ENCODE data around the gene DRD1. TPM values are rescaled to one million over a fixed set of nuclear protein-coding genes. Genes with fewer than 3 reads are reported as not detected.

Gene DRD1
- total and polyA plus RNA-seq, 8 donors: 0.09 to 0.37 (median 0.15) TPM

- Histone ChIP-seq H3K27ac (no peak overlapping the region), H3K4me3 (no peak overlapping the region), H3K4me1 (no peaks in the 10 kb centered on the region), H3K9me3 (no peaks in the 10 kb centered on the region), H3K36me3 (no peaks in the 10 kb centered on the region), H3K27me3 (no peaks in the 10 kb centered on the region)
- TF ChIP-seq CTCF (IDR thresholded peaks at IDR 0.05): no peak
- ATAC-seq (no peak), DNase-seq (no peak)
- intact Hi-C loops (cut with DNase I): no loop called here
Measured at GRCh38 chr5:175464942-175465233, 20.9 kb upstream of the DRD1 start.

DNA sequence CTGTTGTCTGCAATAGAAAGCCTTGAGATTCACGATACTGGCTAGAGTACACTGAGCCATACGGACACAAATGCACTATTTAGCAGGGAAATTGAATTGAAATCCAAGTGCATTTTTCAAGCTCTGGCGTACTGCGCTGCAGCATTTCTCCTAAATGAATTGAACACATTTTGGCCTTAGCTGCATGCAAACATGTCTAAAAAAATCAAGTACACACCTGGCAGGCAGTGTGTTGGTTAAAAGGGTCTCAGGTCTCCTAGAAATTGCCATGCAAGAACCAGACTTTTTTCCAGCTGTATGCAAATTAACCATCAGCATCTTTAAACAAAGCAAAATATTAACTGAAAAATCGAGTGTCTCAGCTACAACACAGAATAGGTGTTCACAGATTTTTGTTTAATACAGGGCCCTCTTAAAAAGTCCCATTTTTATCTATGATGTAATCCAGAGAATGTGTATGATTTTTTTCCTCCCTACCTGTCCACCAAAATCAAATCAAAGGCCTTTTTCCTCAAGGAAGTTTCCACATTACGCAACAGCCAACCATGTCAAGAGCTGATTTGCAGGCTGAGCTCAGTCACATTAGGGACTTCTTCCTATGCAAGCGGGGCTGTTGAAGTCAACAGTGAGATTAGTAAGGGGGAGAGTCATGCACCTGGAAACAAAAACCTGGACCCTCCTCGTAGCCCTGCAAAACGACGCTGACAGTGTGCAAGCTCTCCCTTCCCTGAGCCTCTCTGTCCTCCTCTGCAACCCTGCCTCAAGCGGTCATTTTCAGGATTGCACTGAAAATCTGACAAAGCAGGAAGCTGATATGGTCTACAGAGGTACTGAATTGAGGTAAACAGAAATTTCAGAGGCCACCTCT is 20.3 kb upstream of the DRD1 start:
- peak in 1 of 4 donors; percentile 46 for DNase-seq
- no peak overlapping the region for H3K27ac ChIP-seq
- no peaks in the 10 kb centered on the region for H3K36me3 ChIP-seq
- H3K4me1 ChIP-seq: no peaks in the 10 kb centered on the region
- peak; percentile 91 for ATAC-seq
- H3K4me3 ChIP-seq: no peak overlapping the region
- no peaks in the 10 kb centered on the region for H3K27me3 ChIP-seq
- intact Hi-C loops (cut with DNase I): no loop called here
- TF ChIP-seq CTCF (IDR thresholded peaks at IDR 0.05): peak; percentile 52 to 61
- H3K9me3 ChIP-seq: no peaks in the 10 kb centered on the region

GRCh38 chr5:175463641-175464040 is 19.7 kb upstream of the DRD1 start:
- DNase-seq (no peak), ATAC-seq (no peak)
- Histone ChIP-seq H3K27me3 (peaks cover 0 to 3% of the 10 kb centered on the region in 2 donors), H3K4me1 (no peaks in the 10 kb centered on the region), H3K36me3 (no peaks in the 10 kb centered on the region), H3K9me3 (no peaks in the 10 kb centered on the region), H3K27ac (no peak overlapping the region), H3K4me3 (no peak overlapping the region)
- TF ChIP-seq CTCF (IDR thresholded peaks at IDR 0.05): no peak
- intact Hi-C loops (cut with DNase I): no loop called here

GRCh38 chr5:175461370-175461769 is 17.4 kb upstream of the DRD1 start:
- Histone ChIP-seq H3K36me3 (no peaks in the 10 kb centered on the region), H3K27me3 (peaks cover 4 to 22% of the 10 kb centered on the region in 2 donors), H3K9me3 (no peaks in the 10 kb centered on the region), H3K27ac (no peak overlapping the region), H3K4me3 (no peak overlapping the region), H3K4me1 (no peaks in the 10 kb centered on the region)
- ATAC-seq (no peak), DNase-seq (no peak)
- intact Hi-C loops (cut with DNase I): no loop called here
- TF ChIP-seq CTCF (IDR thresholded peaks at IDR 0.05): no peak

DNA sequence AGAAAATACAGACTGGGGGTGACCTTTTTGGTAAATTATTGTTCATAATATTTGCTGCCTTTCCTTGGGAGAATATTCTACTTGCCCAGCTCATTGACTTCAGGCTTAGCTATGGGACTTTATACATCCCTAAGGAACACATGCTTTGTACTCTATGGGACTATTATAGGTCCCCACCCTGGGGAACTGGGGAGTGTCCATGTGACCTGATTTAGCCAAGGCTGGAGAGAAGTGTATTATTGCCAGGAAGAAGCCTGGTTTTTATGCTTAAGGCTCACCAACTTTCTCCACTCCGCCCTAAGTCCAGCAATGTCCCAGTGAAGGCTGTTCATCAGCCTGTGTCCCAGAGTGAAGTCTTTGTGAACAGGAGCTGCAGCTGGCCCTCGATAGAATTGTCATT is 16.6 kb upstream of the DRD1 start:
- Histone ChIP-seq H3K4me1 (no peaks in the 10 kb centered on the region), H3K36me3 (no peaks in the 10 kb centered on the region), H3K4me3 (no peak overlapping the region), H3K9me3 (no peaks in the 10 kb centered on the region), H3K27ac (no peak overlapping the region), H3K27me3 (peaks cover 4 to 27% of the 10 kb centered on the region in 2 donors)
- ATAC-seq: no peak
- TF ChIP-seq CTCF (IDR thresholded peaks at IDR 0.05): no peak
- no peak for DNase-seq
- intact Hi-C loops (cut with DNase I): no loop called here
